NCI-H345 (cell line): ENCODE measurements around the gene EHMT1.

Experiments
- DNase-seq: peaks from one replicate; lab custom pipeline; 2025; lab: John Stamatoyannopoulos, UW

Gene EHMT1

DNA sequence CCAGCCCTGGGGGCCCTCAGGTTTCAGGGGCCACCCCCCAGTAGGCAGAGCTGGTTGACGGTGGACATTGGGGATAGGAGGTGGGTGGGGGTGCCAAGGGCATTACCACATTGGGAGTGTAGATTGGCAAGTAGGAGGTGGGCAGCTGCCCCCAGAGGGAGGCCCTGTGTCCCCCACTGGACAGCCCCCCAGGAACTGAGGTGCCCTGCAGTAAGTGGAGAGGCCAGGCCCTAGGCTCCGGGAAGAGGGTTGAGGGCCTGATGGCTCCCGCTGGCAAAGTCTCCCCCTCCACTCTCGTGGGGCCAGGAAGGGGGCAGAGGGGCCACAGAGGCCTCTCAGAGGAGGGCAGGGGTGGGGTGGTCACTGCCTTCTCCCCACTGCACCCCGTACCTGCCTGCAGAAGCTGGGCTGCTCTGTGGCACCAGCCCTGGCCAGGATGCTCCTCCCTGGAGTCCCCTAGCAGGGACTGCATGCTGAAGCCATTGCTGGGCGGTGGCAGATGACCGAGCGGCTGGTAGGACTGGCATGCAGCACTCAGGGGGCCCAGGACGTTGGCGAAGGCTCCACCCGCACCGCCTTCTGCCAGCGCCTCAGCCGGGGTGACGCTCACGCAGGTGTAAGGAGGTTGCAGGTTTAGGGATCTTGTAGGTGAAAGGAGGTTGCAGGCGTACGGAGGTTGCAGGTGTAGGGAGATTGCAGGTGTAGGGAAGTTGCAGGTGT is 169.1 kb downstream of the EHMT1 start:
- no peak for DNase-seq

GRCh38 chr9:137788561-137789294 is 169.9 kb downstream of the EHMT1 start:
- DNase-seq = no peak

DNA sequence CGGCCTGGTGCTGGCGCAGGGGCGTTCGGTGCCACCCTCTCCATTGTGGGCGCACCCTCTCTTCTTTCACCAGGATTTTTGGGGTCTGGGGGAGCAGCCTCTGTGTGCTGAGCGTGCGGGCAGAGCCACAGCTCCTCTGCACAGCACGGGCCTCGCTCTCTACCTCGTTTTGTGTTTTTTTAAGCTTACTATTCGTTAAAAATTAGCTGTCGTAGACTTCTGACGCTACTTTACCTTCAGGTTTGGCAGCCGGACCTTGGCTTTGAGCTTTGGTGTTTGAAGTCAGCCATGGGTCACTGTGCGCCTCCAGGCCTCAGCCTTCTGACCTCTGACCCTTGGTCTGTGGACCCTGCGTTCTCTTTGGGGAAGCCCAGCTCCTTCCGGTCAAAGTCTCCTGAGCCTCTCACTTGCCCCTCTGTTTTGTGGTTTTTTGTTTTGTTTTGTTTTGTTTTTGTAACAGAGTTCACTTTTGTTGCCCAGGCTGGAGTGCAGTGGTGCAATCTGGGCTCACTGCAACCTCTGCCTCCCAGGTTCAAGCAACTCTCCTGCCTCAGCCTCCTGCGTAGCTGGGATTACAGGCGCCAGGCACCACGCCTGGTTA is 170.6 kb downstream of the EHMT1 start:
- no peak for DNase-seq

GRCh38 chr9:137791947-137792346 is 173.1 kb downstream of the EHMT1 start:
- DNase-seq = no peak

DNA sequence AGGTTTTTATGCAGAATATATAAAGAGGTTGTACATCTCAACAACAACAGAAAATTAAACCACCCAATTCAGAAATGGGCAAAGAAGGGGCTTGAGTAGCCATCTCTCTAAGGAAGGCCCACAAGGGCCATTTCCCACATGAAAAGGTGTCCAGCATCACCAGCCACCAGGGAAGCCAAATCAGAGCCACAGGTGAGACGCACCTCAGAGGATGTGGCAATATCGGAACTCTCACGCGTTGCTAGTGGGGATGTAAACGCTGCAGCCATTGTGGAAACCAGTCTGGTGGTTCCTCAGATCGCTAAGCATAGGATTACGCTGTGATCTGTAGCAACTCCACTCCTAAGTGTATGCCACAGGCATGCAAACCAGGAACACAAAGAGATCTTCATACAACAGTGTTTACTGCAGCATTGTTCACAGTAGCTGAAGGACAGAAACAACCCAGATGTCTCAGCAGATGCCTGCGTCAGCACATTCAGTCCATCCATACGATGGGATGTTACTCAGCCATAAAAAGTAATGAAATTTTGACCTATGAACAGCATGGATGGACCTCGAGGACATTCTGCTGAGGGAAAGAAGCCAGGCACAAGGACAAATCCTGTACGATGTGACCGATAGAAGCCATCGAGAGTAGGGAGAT is 174.5 kb downstream of the EHMT1 start:
- DNase-seq = no peak

DNA sequence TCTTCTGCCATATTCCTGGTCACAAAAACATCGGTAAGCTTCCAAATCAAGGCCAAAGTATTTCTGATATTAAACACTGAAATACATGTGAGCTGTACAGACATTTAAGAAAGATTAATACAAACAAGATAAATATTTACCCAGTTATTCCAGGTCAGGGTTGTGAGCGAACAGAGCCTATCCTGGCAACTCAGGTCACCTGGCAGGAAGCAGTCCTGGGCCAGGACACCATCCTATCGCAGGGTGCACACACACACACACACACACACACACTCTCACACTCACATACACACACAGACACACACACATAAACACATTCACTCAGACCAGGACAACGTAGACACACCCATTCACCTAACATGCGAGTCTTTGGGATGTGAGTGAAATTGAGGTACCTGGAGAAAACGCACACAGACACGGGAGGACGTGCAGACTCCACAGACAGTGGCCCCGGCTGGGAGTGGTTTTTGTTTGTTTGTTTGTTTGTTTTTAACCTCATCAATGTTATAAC is 176.4 kb downstream of the EHMT1 start:
- no peak for DNase-seq

DNA sequence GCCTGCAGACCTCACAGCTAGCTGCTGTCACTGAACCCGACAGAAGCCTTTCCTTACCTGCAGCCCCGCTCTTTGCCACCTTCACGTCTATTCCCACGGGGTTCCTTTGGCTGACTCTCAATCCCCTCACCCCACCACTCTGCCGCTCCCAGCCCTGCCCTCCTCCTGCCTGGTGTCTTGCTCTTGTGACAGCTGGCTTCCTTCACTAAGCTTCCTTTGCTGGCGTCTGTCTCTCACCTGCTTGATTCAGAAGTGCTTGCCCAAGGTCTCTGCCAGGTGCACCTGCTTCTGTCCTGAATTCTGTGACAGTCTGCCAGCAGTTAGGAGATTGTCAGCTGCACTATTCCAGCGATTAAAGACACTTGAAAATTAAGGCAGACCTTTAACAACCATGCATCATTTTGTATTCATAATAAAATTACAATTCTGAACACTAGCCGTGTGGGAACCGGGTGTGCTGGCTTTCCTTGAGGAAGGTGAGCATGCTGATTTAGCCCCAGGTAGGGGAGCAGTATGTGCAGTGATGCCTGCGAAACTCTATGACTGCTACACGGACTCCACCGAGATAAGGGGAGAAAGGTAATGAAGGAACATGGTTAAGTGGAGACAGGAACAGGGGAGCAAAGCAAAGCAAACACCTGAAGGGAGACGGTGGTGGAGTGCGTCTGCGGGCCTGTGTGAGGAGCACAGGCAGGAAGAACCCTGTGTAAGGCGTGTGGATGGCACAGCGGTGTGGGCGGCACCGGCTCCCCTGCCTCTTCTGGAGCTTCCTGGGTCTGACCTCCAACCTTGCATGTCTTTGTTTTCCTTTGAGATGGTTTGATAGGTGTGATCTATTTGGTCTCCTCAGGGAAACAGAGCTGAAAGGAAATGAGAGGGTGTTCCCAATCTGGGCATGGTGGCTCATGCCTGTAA is 178.7 kb downstream of the EHMT1 start:
- peak; percentile 70 for DNase-seq

DNA sequence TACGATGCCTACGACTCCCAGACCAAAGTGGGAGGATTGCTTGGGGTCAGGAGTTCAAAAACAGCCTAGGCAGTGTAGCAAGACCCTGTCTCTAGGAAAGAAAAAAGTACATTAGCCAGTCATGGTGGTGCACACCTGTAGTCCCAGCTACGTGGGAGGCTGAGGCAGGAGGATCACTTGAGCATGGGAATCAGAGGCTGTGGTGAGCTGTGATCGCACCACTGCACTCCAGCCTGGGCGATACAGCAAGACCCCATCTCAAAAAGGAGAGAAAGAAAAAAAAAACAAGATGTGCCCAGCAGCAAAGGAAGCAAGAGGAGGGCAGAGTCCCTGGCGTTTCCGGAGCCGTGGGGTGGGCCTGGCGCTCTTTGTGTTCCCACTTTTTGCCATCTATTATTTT is 179.3 kb downstream of the EHMT1 start:
- DNase-seq = no peak

DNA sequence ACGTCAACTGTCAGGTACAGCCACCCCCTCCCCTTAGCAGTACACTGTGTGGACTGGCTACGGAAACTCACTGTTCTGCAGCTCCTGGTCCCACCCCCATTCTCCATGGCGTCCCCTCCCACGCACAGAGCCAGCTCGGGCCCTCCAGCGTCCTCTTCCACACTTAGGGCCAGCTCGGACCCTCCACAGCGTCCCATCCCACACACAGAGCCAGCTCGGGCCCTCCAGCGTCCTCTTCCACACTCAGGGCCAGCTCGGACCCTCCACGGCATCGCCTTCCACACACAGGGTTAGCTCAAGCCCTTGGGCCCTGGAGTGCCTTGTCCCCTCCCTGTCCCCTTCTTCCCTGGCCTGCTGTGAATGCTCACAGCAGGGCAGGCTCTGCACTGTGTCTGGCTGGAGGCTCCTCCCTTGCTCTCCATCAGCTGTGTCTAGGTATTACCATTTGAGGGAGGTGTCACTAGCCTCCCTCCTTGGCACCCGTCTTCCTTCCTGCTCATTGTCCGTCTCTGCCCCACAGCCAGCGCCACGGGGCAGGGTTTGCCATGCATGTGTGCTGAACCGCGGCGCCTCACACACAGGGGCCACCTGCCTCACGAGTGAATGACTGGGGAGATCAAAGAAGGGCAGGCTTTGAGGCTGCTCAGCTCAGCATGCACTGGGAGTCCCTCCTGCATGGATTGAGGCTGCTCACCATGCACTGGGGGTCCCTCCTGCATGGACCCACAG is 180.3 kb downstream of the EHMT1 start:
- DNase-seq = no peak

GRCh38 chr9:137799630-137799983 is 180.8 kb downstream of the EHMT1 start:
- DNase-seq = no peak

DNA sequence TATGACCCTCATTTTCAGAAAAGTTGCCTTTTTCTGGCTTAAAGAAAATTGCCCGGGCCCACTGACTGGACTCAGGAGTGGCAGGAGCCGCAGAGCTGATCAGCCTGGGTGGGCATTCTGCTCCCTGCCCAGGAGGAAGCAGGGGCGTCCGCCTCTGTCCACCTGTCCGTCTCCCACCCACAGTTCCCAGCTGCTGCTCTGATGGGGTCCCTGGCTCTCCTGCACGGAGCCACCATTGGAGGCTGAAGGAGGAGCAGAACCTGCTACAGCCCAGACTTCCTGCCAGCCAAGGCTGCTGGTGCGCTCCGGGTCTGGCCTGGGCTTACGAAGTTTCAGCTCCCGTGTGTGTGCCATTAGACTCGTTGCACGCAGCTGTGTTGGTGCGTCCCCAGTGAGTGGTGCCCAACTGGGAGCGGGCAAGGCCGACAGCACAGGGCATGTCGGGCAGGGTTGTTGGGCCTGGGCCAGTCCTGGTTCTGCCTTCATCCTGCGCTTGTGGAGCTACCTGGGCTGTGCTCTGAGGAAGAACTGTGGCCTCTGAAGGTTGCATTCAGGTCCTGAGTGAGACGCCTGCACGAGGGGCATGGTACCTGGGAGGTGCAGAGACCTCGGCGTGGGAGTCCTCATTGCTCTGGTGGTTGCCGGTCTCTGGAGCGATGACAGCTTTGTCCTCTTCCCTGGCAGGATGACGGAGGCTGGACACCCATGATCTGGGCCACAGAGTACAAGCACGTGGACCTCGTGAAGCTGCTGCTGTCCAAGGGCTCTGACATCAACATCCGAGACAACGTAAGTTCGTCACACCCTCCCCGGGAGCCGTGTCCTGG is 181.6 kb downstream of the EHMT1 start:
- no peak for DNase-seq

GRCh38 chr9:137801023-137801319 is 182.2 kb downstream of the EHMT1 start:
- no peak for DNase-seq

- no peak for DNase-seq
Observed at GRCh38 chr9:137802021-137802420, 183.2 kb downstream of the EHMT1 start.

GRCh38 chr9:137802521-137803243 is 183.9 kb downstream of the EHMT1 start:
- DNase-seq = no peak

DNA sequence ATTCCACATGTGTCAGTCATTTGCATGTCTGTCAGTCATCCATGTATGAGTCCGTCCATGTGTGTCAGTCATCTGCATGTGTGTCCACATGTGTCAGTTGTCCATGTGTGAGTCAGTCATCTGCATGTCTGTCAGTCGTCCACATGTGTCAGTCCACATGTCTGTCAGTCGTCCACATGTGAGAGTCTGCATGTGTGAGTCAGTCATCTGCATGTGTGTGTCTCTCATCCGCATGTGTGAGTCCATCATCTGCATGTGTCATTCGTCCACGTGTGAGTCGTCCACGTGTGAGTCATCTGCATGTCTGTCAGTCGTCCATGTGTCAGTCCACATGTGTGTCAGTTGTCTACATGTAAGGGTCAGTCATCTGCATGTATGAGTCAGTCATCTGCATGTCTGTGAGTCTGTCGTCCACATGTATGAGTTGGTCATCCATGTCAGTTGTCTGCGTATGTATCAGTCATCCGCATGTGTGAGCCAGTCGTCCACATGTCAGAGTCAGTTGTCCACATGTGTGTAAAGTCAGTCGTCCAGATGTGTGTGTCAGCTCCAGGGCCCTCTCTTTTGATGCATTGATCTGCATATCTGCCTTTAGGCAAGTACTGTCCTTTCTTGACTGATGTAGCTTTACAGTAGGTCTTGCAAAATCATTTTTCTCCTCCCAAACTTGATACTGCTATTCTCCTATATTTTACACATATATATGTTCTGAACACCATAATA is 186.3 kb downstream of the EHMT1 start:
- no peak for DNase-seq

DNA sequence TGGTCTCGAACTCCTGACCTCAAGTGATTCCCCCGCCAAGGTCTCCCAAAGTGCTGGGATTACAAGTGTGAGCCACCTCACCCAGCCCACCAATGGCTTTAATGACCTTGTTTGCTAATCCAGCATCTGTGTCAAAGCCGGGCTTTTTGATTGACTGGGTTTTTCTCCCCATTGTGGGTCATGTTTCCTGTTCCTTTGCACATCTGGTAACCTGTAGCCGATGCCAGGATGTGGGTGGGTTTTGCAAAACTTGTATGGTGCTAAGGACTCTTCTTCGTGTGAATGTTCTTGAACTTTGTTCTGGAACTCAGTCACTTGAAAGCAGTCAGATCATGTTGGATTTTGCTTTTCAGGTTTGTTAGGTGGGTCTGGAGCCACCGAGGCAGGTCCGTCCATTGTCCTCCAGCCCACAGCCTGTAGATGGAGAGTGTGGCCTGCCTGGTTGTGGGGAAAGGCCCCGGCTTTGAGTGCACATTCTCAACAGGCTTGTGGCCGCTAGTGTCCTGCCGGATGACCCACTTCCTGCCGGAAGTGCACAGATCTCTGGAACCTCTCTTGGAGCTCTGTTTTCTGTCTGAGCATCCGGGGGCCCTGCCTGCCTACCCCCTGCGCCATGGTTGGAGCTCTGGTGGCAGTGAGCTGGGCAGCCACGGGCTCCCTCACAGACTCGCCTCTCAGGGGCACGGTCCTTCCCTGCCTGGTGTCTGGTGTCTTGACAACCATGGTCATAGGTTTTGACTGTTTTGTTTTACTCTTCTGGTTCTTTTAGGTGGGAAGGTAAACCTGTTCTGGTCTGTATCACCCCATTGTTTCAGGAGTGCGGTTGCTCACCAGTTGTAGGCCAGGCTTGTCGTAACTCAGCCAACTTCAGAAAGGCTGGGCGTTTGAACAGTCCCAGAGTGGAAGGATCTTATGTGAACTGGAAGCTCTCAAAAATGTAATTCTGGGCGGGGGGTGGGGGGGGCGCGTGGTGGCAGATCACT is 189.2 kb downstream of the EHMT1 start:
- DNase-seq = no peak

GRCh38 chr9:137809040-137809576 is 190.3 kb downstream of the EHMT1 start:
- no peak for DNase-seq
